ENCODE measurements around the gene YPEL3.
"Not testable (repeated sequence)": the region's sequence is repeated elsewhere in the genome, so short reads cannot be mapped to it uniquely, and the experiment has no call there.

The YPEL3 gene

DNA sequence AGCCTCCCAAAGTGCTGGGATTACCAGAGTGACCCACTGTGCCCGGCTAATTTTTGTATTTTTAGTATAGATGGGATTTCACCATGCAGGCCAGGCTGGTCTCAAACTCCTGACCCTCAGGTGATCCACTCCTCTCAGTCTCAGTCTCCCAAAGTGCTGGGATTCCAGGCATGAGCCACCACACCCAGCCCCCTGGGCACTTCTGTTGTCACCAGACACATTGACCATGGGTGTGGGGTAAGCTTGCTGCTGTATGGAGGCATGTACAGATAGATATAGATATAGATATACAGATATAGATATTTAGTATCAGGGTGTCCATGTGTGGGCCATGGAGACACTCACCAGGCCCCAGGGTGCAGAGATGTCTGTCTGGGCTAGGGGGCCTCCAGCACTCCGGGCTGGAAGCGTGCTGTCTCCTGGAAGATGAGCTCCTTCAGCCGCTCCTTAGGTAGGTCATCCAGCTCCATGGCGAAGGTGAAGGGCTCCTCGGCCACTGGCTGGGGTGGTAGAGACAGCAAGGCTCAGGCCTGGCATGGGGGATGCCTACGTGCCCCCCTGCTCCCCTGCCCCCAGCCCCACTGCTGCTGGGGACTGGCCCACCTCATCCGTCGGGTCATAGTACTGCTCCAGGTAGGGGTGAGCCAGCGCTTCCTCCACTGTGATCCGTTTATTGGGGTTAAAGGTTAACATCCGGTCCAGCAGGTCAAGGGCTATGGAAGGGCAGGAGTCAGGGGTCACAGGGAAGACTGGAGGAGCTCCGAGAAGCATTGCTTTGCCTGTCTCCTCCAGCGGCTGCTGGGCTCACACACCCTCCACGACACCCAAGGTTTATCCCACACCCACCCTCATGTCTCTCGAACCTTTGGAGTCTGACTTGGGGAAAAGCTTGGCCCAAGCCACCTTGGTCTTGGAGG is 20.5 kb upstream of the YPEL3 start:
- DNase-seq, result no peak

DNA sequence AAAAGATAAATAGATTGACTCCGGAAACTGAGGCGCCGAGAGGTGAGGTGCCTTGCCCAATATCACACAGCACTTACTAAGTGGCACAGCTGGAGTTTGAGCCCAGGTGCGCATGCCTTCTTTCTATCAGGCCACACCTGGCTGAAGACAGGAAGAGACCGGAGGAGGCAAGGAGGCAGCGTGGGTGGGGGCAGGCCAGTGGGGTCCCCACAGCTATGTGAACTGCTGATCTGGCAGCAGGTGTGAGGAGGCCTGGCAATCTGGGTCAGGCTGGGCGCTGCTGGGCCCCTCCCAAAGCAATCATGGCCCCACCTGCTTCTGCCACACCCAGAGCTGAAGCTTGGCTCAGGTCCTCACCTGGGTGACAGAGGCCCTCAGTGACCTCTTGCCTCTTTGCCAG is 19.2 kb upstream of the YPEL3 start:
- no peak for DNase-seq

DNA sequence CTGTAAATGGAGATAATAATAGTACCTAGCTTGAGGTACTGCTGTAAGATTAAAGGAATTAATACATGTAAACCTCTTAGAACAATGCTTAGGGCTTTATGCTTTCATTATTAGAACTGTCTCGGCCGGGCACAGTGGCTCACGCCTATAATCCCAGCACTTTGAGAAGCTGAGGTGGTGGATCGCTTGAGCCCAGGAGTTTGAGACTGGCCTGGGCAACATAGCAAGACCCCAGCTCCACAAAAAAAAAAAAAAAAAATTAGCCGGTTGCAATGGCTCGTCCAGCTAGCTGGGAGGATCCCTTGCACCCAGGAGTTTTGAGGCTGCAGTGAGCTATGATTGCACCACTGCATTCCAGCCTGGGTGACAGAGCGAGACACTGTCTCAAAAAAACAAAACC is 18.8 kb upstream of the YPEL3 start:
- DNase-seq, result not testable (repeated sequence)

DNA sequence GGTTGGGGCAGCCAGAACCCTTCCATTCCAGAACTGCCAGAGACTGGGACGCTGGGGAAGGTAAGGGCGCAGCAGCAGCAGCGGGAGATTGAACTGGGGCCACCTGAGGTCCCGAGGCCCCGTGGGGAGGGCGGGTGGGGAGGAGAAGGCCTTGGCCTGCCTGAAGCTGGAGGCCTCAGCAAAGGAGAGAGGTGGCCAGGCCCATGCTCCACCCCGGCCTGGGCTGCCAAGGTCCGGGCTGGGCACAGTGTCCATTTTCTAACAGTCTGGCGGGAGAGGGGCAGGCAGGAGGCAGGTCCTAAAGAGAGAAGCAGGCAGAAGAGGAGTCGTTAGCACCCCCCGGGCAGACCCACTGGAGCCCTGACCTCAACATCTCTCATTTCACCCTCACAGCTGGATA is 18.4 kb upstream of the YPEL3 start:
- DNase-seq, result no peak

DNA sequence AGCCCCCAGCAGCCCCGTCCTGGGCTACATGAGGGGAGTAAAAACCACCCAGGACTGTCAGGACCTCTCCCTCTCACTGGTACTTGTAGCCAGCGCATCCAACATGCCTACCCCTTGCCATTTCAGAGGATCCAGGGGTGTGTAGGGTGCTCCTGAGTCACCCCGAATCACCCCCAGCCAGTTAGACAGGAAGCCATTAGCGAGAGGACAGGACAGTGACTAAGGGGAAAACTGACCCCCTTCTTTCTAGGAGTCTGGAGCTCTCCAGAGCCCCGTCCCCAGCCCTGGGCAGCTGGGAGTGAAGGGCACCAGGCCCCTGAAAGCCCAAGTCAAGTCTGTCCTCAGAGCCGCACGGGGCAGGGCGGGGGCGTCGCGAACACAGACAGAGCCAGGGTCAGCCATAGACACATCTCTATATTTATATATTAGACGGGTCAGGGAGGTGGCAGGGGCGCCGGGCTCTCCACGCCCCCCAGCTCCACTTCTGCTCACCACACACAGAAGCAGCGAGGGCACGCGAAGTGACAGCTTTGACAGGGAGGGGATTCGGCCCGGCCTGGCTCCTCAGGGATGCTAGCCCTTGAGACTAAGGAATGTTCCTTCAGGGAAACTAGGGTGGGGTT is 17.8 kb upstream of the YPEL3 start:
- DNase-seq, result no peak

DNA sequence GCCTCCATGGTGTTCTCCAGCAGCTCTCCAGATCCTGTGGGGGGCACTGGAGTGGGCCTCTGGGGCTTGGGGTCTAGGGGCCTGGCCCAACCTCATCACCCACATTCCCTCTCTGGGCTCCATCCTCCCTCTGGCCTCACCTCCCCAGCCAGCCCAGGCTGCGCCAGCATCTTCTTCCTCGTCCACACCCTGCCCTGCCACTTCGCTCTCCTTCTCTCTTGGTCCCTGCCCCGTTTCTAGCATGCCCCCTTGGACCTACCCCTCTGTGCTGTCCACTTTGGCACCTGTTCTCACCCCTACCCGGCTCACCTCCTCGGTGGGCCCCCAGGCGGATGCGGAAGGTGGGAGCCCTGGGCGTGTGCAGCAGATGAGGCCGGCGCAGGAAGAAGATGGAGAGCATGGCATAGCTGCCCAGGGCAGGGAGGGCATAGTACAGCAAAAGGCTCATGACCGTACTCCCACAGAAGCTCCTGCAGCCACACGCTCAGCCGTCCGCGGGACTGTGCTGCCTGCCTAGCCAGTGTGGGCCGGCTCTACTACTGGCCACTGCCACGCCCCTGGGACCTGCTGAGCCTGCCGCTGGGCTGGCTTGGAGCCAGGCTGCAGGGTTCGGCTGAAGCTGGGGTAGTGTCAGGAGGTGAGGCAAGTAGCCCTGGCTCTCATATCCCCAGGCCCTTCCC is 17.2 kb upstream of the YPEL3 start, which contains the start of gene GDPD3:
TSS of gene GDPD3 (minus strand) at position 507 of the 680 bp plus-strand sequence. CDS start at position 448, 59 bp downstream.
- DNase-seq, result no peak

DNA sequence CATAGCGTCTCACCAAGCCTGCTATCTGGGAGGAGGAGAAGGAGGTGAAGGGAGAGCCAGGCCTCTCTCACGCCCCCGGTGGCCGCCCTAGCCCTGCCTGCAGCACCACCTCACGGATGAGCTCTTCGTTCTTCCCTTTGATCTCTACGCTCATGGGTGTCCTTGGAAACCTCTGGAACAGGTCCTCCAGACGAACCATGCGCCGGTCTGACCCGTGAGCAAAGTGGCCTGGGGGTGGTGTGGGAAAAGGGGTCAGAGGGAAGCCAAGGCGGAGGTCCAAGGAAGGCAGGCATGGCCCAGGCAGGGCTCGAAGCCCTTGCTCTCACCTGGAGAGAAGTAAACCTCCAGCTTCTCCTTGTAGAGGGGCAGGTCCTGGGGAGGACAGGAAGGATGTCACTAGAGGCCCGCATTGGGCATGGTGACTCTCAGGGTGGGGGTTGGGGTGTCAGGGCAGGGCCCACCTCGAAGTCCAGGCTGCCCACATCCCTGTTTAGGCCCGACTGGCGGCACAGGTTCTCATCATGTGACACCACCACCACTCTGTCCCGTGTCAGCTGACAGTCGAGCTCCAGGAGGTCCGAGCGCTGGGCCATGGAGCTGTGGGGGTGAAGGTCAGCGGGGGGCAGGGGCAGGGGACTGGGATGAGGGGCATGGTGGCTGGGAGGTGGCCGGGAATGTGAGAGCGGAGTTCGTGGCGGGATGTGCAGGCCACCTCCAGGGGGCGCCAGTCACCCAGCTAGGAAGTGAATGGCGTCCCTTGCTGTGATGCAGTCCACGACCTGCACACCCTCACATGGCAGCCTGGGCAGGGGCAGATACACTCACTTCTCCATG is 16.4 kb upstream of the YPEL3 start:
- DNase-seq, result peak; percentile 24

DNA sequence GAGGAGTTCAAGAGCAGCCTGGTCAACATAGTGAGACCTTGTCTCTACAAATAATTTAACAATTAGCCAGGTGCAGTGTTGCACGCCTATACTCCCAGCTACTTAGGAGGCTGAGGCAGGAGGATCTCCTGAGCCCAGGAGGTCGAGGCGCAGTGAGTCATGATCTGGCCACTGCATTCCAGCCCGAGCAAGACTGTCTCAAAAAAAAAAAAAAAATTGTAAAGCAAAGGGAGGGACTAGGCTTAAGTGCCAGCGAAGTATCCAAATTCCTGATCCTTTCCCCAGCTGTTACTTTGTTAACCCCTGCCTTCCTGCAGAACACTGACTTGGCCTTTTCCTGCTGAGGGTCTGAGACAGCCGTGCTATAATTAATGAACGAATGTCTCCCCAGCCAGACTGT is 14.6 kb upstream of the YPEL3 start:
- no peak for DNase-seq

DNA sequence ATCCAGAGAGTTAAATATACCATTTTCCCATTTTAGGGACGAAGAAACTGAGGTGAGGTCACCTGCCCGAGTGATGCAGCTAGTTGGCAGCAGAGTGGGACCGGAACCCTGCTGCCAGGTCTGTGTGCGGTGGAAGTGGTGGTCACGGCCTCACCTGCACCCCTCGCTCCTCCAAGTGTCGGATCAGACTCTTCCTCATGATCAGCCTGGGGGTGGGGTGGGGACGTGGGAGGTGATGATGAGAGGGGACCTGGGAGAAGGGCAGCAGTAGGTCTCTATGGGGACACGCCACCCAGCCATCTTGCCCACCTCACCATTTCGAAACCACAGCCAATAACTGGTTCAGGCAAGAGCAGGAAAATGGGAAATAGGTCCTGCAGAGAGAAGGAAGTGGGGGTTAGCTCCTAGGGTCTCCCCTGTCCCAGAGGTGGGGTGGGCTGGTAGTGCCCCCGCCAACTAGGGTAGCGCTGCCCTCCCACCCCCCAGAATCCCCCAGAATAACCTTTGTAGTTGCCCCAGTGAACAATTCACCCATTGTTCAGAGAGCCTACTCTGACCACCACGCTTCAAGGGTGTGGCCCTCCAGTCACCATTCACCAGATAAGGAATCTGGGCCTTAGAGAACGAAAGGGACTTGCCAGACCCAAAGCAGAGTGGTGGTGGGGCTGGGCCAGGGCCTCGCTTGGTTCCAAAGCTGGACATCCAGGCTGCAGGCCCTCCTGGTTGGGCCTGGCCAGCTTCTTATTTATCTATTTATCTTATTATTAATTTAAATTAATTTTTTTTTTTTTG is 12.2 kb upstream of the YPEL3 start:
- no peak for DNase-seq

DNA sequence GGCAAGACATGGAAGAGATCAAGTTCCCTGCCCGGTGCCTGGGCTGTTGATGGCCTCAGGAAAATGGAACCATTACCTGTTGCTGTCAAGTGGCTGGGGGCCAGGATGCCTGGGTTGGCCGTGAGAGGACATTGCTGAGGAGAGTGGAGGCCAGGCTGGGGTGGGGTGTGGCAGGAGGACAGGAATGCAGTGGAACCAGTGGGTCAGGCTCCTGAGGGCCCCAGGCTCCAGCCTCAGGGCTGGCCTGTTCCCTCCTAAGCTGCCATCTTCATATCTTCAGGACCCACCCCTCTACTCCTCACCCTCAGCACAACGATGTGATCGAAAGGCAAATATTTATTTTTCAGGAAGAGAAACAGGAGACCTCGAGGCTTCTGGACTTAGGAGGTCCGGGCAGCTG is 8.5 kb upstream of the YPEL3 start:
- DNase-seq, result no peak

DNA sequence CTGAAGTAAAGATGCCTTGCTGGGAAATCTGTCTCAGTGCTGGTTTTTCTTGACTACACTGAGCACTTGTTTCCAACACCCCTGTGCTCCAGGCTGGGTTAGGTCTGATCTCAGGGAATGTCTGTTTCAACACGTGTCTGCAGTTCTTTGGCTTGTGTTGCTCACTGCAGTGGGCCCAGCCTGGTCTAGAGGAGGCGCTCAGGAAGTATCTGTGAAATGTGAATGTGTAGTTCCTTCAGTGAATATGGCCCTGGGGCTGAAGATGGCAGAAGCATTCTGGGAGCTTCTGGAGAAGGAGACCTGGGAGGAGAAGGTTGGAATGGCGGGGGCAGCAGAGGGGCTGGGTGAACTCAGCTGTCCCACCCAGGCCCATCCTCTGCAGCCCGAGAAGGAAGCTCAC is 8.1 kb upstream of the YPEL3 start:
- DNase-seq, result no peak

DNA sequence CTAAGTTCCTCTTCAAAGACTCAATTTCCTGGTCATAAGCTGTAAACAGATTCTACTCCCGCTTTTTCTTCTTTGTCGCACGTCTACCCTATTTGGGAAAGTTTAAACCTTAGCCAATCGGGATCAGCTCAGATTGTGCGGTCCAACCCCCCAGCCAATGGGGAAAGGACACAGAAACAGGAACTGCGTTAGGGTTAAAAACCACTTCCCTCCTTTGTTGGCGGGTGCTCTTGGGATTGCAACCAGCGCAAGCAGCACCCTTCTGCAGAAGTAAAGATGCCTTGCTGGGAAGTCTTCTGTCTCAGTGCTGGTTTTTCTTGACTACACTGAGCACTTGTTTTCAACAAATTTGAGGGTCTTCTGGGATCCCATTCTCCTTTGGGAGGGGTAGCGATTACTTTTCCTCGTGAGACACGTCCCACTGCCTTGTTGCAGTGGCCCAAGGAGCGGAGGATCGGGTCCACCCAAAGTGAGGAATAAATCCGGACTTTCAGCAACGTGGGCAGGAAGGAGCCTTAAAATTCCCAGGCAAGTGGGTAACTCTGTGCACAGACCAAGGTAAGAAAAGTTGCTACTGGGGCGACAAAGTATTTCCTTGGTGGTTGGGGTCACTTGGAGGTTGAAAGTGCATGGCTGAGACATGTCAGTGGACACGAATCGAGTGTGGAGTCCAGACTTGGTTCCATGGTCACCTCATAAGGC is 1.0 kb upstream of the YPEL3 start:
- DNase-seq, result peak; percentile 10

DNA sequence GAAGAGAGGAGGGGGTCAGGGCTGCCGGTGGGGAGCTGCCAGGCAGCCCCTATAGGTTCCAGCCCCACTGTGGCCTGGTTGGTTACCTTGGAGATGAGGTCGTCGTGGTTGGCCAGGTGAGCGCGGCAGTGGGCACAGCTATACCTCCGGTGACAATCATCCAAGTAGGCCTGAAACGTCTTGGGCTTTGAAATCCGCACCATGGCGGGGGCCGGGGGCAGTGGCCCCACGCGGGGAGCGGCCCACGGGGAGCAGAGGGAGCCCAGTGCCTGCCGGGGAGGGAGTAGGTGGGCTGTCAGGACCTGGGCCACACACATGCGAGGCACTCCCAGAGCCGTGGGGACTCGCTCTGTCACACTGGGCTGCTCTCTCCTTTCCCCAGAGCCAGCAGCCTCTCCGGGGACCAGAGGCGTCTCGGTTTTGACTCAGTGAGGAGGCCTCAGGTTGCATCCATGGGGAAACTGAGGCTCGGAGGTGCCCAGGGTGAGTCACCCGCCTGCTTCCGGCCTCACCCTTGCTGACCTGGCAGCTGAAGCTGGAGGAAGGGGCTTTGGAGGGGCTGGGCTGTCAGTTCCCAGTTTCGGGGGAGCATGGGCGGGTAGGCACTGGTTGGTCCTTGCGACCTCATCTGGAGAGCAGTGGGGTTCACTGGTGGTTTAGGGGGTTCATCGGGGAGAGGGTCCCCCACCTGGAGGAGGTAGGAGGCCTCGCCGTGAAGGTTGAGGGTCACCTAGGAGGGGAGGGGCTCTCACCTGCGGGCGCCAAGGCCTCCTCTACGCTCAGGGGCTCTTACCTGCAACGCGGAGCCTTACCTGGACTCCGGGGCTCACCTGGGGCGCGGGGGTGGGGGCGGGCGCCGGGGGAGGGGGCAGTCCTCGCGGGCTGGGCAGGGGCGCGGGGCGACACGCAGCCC is 591 bp downstream of the YPEL3 start:
- DNase-seq, result no peak

DNA sequence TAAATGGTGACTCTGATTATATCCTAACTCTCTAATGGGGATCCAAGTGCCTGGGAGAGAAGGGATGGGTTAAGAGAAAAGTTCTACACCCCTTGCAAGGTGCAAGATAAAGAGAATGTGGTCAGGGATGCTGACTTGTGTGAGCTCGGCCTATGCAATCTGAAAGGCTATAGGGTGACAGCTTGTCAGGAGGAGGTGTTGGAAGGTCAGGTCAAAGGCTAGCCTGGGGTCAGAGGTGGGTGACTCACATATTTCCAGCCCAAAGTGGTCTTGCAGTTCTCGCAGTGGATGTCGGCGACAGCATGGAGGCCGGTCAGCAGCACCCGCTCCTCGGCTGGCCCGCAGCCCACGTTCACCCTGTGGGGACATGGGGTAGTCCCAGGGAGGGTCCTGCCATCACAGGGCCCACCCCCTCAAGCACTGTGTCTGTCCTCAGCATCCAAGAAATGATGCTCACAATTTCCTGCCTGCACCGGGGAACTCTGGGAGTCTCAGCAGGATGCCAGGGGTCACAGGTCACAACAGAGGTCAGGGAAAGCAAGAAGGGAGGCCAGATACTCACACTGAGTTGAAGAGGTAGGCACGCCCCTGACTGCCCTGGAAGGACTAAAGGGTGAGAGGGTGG is 1.4 kb downstream of the YPEL3 start:
- no peak for DNase-seq

DNA sequence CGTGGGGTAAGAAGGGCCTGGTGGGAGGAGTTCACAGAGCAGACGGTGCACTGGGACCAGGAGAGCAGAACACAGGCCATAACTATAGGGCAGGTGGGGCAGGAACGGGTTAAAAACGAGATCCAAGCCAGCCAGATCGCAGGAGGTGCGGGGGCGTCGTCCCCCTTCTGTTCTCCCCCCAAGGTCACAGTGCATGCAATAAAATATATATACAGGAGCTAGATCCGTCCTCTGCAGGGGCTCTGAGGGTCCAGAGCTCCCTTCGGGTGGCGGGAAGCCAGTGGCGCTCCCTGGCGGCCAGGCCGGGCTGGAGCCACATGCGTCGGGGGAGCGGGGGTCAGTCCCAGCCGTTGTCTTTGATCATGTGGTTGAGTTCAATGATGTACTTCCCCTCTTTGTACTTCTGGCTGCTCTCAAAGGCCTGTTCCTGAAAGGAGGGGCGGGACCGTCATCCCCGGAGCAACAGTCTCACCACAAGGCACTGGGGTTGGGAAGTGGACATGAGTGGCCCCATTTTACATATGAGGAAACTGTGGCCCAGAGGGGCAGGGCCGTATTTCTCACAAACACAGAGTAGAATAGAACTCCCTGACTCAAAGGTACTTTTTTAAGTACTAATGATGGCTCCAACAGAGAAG is 3.5 kb downstream of the YPEL3 start:
- DNase-seq, result peak; percentile 93

DNA sequence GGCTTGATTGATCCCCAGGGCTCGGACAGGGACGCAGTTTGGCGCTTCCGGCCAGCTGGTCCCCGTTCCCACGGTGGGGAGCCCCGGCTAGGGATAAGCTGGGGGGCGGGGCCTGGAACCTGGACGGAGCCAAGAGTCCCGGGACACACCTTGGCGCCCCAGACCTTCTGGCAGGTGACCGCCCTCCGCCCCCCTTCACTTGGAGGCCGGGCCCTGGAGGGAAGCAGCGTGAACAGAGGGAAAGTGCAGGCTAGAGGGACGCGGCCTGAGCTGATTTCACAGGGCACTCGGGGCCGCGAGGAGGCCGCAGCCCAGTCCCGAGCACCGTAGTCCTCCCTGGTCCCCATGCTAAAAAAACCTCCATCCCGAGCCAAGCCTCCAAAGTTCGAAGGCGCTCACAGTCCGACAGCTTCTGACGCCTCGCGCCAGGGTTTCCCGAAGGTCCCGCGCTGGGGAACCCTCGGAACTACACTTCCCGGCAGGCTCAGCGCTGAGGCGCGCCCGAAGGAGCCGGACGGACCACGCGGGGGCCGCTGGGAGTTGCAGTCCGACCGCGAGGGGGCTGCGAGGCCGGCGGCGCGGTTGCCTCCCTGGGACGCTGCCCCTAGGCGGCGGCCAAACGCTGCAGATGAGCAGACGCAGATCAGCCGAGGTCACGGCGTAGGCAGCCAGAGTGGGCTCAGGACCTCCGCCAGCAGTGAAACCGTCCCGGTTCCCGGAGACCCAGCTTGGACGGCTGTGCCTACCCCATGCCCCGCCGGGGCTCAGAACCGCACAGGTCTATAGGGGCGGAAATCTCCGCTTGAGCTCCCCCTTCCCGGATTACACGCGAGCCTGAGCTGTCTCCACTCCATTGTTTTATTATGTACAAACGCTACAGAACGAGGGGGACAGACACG is 4.3 kb downstream of the YPEL3 start, which contains the start of gene TBX6:
TSS of gene TBX6 (minus strand) at position 451 of the 899 bp plus-strand sequence. CDS start 731 bp downstream, outside the sequence.
- DNase-seq, result peak; percentile 94

DNA sequence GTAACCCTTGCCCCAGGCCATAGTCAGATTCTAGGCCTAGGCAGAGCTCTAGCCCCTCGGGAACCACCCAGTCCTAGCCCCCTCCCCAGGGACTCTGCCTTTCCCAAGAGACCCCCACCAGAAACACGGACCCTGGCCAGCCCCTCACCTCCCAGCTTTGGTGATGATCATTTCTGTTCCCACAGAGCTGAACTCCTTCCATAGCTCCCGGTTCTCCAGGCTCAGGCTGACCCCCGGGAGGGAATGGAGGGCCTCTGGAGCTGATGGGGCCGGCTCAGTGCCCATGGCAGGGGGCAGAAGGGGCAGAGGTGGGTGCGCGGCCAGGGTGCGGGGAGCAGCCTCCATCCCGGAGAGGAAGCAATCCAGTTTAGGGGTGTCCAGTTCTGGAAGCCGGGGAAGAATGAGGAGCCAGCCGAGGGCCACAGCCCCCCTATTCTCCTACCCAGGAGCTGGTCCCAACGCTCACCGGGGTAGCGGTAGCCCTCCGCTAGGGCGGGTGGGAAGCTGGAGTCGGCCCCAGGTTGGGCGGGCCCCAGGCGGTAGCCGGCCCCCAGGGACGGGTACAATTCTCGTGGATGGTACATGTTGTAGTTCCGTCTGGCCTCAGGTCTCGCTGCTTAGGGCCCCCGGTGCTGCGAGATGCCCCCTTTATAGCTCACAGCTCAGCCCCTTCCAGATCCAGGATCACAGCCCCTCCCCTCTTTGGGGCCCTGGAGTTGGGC is 5.2 kb downstream of the YPEL3 start:
- DNase-seq, result no peak

Data from GDM1 (cell line).